ENCODE measurements around the gene SCAANT1.

Gene SCAANT1

GRCh38 chr3:63896332-63897030, 15.7 kb downstream of the SCAANT1 start:
- DNase-seq, result no peak

- DNase-seq, result no peak
These were observed 16.6 kb downstream of the SCAANT1 start for GRCh38 chr3:63895422-63896189.

DNA sequence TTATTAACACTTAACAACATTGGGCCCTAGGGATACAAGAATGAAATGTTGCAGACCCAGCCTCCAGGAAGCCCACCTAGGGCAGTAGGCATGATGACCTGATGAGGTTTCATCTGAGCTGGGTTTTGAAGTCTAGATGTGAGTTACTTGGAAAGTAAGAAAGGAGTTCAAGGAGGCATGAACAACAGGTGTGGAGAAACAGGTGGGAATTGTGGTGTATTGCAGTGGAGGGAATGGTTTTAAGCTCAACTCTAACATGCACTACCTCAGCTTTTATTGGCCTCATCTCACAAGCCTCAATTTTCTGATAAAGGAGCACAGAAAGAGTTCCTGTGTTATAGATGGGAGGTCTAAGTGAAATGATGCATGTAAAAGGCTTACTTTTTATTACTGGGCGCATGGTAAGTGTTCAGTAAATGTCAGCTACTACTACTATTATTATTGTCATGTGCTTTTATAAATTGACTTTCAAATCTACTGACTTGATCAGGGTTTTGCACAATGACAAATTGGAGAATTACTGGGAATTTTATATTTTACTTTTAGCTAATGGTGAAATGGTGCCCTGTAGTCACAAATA, 19.3 kb downstream of the SCAANT1 start:
- no peak for DNase-seq

GRCh38 chr3:63891518-63891917, 20.7 kb downstream of the SCAANT1 start:
- no peak for DNase-seq

DNA sequence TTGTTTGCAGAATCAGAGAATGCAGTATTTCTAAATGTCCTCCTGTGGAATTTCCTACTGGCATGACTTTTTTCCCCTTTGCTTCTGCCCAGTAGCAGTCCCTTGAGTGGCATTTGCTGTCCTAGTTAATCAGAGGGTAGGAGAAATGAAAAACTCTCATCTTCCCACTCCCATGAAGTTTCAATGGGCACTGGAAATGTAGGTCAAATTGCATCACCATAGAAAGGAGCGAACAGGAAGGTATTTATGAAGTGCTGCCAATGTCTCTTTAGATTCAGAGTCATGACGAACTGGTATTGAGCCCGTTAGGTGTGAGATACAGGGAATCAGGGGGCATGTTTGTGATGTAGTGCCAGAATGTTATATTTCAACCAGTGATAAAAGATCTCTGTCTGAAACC, 25.3 kb downstream of the SCAANT1 start:
- peak; percentile 22 for DNase-seq

DNA sequence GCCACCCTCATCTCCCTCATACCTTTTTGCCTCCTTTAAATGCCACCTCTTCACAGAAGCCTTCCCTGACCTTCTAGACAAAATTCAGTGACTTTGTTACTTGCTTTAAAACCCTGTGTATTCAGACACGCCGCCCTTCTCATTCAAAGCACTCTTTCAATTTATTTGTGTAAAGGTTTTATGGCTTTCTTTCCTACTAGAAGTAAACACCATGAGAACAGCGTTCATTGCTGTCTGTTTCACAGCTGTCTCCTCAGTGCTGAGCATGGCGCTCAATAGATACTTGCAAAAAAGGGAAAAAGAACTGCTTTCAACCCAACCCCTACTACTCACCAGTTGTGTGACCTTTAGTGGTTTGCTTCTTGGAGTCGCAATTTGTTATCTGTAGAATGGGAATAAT, 31.5 kb downstream of the SCAANT1 start:
- no peak for DNase-seq

DNA sequence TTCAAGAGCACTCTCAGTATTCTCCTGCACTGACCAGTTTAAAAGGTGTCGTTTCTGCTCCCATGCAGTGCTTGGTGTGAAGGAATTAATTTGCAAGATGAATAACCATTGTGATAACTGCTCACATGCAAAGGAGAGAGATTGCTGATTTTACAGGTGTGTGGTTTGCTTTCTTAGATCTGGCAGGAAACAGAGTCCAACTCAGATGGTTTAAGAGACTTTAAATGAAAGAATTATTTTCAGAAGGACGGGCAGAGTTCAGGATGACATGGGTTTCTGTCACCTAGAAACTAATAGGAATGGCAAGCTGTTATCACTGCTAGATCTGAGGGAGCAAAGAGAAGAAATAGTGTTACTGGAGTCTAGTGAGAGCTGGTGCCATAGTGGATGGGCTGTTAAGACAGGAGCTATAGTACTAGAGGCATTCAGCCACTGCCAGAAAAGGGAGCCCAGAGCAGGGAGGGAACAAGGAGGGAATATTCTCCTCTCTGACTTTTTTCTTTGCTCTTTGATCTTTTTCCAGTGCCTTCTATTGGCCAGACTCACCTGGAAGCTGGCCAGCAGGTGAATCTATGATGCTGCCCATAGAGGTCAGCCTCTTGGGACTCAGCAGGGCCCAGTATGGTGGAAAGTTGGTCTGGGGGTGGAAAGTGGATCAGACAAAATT, 33.7 kb downstream of the SCAANT1 start:
- DNase-seq, result no peak

- no peak for DNase-seq
These were observed 34.3 kb downstream of the SCAANT1 start for GRCh38 chr3:63877737-63878393.

DNA sequence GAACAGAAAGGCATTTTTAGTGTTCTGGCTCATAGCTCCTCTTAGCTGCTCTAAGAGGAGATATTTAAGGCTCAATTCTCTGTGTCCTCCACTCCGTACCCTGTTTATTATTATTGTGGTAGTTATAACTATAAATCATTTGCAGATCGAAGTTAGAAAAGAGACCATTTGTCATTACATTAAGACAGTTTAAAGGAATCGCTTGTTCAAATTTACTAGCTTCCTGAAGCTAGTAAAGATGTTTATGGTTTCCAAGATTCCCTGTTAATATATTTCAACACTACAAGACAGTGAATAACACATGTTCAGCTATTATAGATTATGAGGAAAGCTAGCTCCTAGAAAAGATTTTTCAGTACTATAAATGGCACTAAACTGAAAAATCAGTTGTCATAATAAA, 35.9 kb downstream of the SCAANT1 start:
- no peak for DNase-seq

GRCh38 chr3:63875510-63875909, 36.7 kb downstream of the SCAANT1 start:
- DNase-seq, result no peak

DNA sequence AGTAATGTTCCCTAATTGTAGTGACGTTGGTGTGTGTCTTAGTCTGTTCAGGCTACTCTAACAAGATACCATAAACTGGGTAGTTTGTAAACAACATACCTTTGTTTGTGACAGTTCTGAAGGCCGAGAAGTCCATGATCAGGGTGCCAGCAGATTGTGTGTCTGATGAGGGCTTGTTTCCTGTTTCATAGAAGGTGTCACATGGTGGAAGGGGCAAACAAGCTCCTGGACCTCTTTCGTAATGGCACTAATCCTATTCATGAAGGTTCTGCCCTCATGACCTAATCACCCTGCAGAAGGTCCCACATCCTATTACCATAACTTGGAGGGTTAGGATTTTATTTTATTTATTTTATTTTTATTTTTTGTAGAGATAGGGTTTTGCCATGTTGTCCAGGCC, 37.4 kb downstream of the SCAANT1 start:
- DNase-seq, result no peak

- no peak for DNase-seq
These were observed 39.9 kb downstream of the SCAANT1 start for GRCh38 chr3:63872135-63872924.

DNA sequence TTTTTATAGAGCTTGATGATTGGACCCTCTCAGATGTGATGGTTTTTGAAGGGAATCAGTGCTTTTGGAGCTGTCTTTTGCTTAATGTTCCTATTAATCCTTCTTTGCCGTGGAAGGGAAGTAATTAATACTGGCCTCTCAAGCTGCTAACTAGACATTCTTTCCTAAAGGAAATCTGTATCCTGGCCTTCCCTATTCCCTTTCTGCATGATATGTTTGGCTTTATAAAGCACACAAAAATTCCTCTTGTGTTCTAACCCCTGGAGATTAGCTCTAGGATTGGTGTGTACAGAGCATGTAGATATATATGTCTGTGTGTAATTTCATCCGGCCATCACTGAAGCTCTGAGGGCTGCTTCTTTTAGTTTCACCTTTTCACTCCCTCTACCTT, 41.6 kb downstream of the SCAANT1 start:
- no peak for DNase-seq

DNA sequence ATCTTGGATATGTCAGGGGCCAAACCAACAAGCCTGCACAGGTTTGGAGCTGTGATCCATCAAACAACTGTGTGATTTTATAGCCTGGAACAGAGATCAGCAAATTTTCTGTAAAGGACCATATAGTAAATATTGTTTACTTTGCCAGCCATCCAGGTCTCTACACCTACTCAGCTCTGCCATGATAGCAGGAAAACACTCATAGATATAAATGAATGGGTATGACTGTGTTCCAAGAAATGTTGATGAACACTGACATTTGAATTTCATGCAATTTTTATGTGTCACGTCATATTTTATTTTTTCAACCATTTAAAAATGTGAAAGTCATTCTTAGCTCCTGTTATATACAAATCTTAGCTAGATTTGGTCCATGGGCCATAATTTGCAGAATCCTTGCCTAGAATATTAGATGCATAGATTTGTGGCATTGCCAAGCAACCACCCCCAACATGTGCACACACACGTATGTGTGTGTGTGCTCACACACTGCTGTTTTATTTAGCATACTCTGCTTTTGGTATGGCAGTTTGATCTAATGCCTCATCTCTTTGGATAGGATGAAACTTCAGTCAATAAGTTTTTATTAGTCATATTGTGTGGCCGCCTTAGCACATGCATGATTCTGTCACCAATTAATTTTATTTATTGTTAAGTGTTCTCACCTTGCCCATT, 42.1 kb downstream of the SCAANT1 start:
- DNase-seq, result no peak

DNA sequence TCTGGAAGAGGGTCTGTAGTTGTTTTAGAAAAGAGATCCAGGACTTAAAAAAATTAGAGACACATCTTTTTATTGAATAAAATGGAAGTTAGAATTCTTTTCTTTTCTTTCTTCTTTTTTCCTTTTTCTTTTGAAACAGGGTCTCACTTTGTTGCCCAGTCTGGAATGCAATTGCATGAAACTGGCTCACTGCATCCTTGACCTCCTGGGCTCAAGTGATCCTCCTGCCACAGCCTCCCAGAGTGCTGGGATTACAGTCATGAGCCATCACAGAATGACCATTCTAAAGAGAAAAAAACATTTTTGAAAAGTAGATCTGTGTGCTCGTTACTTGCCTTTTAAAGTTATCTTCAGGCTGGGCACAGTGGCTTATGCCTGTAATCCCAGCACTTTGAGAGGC, 45.0 kb downstream of the SCAANT1 start:
- DNase-seq, result no peak

DNA sequence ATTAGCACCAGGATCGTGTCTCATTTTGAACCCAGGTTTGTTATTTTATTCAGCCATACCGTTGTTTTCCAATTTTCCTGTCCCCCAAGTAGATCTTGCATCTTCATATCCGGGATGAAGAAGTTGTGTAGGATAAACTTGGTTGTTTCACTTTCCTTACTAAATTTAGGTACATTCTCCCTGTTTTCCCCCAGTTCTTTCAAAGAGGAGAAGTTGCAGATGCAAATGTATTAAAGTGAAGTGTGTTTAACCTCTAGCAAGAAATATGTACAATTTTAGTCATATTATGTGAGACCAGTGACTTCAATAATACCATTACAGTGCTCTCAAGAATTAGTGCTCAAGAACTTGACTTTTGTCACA, 47.2 kb downstream of the SCAANT1 start:
- DNase-seq, result no peak

GRCh38 chr3:63864008-63864964, 47.9 kb downstream of the SCAANT1 start:
- DNase-seq, result peak; percentile 17

DNA sequence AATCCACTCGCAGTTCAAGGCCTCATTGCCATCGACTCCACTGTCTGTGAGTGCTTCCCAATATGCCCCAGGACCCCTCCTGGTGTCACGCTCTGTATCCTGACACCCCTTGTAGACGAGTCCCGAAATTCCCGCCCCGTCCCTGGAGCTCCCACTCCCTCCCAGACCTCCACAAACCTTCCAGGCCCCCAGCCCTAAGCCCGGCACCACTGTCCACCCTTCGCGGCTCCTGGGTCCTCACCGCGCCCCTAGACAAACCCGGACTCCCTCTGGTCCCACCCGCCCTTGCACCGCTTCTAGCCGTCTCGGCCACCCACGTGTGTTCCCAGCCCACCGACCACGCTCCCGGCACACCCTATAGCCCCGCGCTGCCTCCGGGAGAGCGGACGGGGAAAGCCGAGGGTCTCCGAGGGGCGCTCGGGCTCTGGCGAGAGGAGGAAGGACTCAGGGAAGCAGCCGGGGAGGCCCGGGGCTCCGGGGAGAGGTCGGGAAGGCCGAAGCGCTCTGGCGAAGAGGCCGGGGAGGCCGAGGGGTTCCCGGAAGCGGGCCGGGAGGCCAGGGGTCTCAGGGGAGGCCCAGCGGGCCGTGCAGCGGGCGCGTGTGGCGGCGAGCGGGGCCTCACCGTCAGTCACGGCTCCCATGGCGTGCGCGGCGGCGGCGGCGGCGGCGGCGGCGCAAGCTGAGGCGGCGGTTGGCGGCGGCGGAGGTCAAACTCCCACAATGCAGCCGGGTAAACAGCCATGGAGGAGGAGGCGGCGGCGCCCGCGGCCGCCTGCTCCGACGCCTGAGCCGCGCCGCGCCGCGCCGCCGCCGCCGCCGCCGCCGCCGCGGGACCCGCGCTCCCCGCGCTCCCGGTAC, 48.8 kb downstream of the SCAANT1 start, which contains the start of the genes ATXN7 and THOC7:
Gene ATXN7 (plus strand): TSS at position 718 of the 858 bp plus-strand sequence. CDS start 48,732 bp downstream, outside the sequence.
Gene THOC7 (minus strand): TSS at position 656 of the 858 bp plus-strand sequence. CDS start 15 bp downstream, at position 641.
- peak; percentile 38 for DNase-seq

GRCh38 chr3:63862804-63863149, 49.4 kb downstream of the SCAANT1 start:
- DNase-seq, result no peak

Measured in midbrain (tissue), 1 donor.